ENCODE measurements around the gene FOXA2.
A peak's percentile ranks its signal among the peaks of the same experiment; 100 is the strongest.

Gene FOXA2

DNA sequence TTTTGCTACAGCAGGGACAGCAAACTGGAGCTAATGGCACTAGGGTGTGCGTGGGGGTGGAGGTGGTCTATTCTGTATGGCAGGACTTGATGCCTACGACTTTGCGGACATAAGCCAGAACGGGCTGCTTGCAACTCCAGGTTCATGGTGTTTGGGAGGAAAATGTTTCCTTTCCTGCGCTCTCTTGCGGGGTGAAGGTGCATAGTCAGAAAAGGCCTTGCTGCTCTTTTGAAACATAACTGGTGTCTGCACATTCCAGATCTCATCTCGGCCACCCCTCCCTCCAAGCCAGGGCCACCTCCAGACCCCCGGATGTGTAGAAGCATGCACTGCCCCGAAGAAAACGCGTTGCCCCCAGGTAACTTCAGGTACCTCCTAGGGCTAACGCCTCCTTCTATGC is 8.1 kb downstream of the FOXA2 start:
- Histone ChIP-seq H3K27me3 (ENCODE audit: control insufficient read depth, low read length) (no peaks in the 10 kb centered on the region; the same call in 1 of the 2 replicates), H3F3A (ENCODE audit: control insufficient read depth, insufficient read depth) (no peaks in the 10 kb centered on the region), H3K36me3 (ENCODE audit: control insufficient read depth, low read length) (no peaks in the 10 kb centered on the region), H3K4me2 (ENCODE audit: low read length) (no peak overlapping the region), H3K4me1 (ENCODE audit: control insufficient read depth, low read length) (peaks cover 14% of the 10 kb centered on the region), H3K9me2 (replicated peaks; ENCODE audit: control insufficient read depth, low read length) (no peaks in the 10 kb centered on the region), H3K4me3 (ENCODE audit: low read length) (no peak overlapping the region), H3K79me2 (ENCODE audit: control insufficient read depth, low read length) (no peaks in the 10 kb centered on the region), H3K9me3 (ENCODE audit: control insufficient read depth, insufficient read depth, low read length) (peaks cover 11% of the 10 kb centered on the region; the same call in 1 of the 2 replicates), H4K20me1 (ENCODE audit: control insufficient read depth, insufficient read depth, low read depth, low read length) (no peaks in the 10 kb centered on the region), H3K27ac (ENCODE audit: low read depth, low read length) (no peak overlapping the region)
- TF ChIP-seq, protein P1, sequence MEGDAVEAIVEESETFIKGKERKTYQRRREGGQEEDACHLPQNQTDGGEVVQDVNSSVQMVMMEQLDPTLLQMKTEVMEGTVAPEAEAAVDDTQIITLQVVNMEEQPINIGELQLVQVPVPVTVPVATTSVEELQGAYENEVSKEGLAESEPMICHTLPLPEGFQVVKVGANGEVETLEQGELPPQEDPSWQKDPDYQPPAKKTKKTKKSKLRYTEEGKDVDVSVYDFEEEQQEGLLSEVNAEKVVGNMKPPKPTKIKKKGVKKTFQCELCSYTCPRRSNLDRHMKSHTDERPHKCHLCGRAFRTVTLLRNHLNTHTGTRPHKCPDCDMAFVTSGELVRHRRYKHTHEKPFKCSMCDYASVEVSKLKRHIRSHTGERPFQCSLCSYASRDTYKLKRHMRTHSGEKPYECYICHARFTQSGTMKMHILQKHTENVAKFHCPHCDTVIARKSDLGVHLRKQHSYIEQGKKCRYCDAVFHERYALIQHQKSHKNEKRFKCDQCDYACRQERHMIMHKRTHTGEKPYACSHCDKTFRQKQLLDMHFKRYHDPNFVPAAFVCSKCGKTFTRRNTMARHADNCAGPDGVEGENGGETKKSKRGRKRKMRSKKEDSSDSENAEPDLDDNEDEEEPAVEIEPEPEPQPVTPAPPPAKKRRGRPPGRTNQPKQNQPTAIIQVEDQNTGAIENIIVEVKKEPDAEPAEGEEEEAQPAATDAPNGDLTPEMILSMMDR (IDR thresholded peaks at IDR 0.05; ENCODE audit: low read depth, low read length, poor library complexity, severe bottlenecking) = no peak
- TF ChIP-seq EZH2phosphoT487 (IDR thresholded peaks at IDR 0.05; ENCODE audit: borderline replicate concordance, low read length) = no peak

- Histone ChIP-seq H4K20me1 (ENCODE audit: control insufficient read depth, insufficient read depth, low read depth, low read length) (no peaks in the 10 kb centered on the region), H3K4me3 (ENCODE audit: low read length) (no peak overlapping the region), H3K4me2 (ENCODE audit: low read length) (peak overlapping the region; percentile 0; the same call in 1 of the 2 replicates), H3K4me1 (ENCODE audit: control insufficient read depth, low read length) (peaks cover 14% of the 10 kb centered on the region), H3K27ac (ENCODE audit: low read depth, low read length) (no peak overlapping the region), H3K36me3 (ENCODE audit: control insufficient read depth, low read length) (no peaks in the 10 kb centered on the region), H3F3A (ENCODE audit: control insufficient read depth, insufficient read depth) (no peaks in the 10 kb centered on the region), H3K27me3 (ENCODE audit: control insufficient read depth, low read length) (peaks cover 3% of the 10 kb centered on the region; the same call in 1 of the 2 replicates), H3K79me2 (ENCODE audit: control insufficient read depth, low read length) (no peaks in the 10 kb centered on the region), H3K9me2 (replicated peaks; ENCODE audit: control insufficient read depth, low read length) (no peaks in the 10 kb centered on the region), H3K9me3 (ENCODE audit: control insufficient read depth, insufficient read depth, low read length) (peaks cover 11% of the 10 kb centered on the region; the same call in 1 of the 2 replicates)
- TF ChIP-seq, protein P1 (IDR thresholded peaks at IDR 0.05; ENCODE audit: low read depth, low read length, poor library complexity, severe bottlenecking) = no peak
- no peak for TF ChIP-seq EZH2phosphoT487 (IDR thresholded peaks at IDR 0.05; ENCODE audit: borderline replicate concordance, low read length)
Observed at GRCh38 chr20:22575737-22576136, 8.6 kb downstream of the FOXA2 start.

DNA sequence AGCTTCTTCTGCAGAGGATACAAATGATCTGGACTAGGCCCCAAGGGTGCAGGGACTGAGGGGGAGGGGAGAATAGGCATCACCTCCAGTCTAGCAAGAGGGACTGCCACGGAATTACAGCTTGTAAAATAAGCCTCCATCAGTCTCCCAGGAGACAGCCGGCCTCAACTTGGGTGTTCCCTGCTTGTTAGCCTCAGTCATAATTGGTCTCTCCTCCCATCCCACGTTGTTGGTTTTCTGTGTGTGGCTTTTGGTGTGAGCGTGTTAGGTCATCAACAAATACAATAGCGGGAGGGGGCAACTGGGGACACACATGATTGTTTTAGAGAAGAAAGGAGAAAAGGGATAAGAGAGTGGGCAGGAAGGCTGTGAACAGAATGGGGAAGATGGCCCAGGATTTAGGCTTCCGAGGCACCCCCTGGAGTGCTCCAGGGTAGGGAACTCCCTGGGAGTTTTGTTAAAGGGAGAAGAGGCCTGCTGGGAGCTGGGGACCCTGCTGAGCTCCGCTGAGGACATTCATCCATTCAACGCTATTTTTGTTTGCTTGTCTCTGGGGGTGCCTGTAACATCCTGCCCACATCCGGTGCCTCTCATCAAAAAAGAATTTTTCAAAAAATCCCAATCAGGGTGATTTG is 9.2 kb downstream of the FOXA2 start:
- peaks cover 14% of the 10 kb centered on the region for H3K4me1 ChIP-seq (ENCODE audit: control insufficient read depth, low read length)
- no peaks in the 10 kb centered on the region for H4K20me1 ChIP-seq (ENCODE audit: control insufficient read depth, insufficient read depth, low read depth, low read length)
- H3K9me3 ChIP-seq (ENCODE audit: control insufficient read depth, insufficient read depth, low read length) = peaks cover 11% of the 10 kb centered on the region; the same call in 1 of the 2 replicates
- no peak overlapping the region for H3K4me3 ChIP-seq (ENCODE audit: low read length)
- no peaks in the 10 kb centered on the region for H3K9me2 ChIP-seq (replicated peaks; ENCODE audit: control insufficient read depth, low read length)
- peaks cover 3% of the 10 kb centered on the region; the same call in 1 of the 2 replicates for H3K27me3 ChIP-seq (ENCODE audit: control insufficient read depth, low read length)
- H3K27ac ChIP-seq (ENCODE audit: low read depth, low read length) = no peak overlapping the region
- TF ChIP-seq EZH2phosphoT487 (IDR thresholded peaks at IDR 0.05; ENCODE audit: borderline replicate concordance, low read length) = no peak
- TF ChIP-seq, protein P1 (IDR thresholded peaks at IDR 0.05; ENCODE audit: low read depth, low read length, poor library complexity, severe bottlenecking) = no peak
- no peaks in the 10 kb centered on the region for H3F3A ChIP-seq (ENCODE audit: control insufficient read depth, insufficient read depth)
- H3K79me2 ChIP-seq (ENCODE audit: control insufficient read depth, low read length) = no peaks in the 10 kb centered on the region
- no peaks in the 10 kb centered on the region for H3K36me3 ChIP-seq (ENCODE audit: control insufficient read depth, low read length)
- H3K4me2 ChIP-seq (ENCODE audit: low read length) = peak overlapping the region; percentile 0; the same call in 1 of the 2 replicates

Measured in DOHH2 (cell line).